H1 (cell line): ENCODE results near the gene MYCBPAP.

Experiments
- GABPA ChIP-seq: IDR thresholded peaks from 2 replicates; pipeline ENCODE4 v1.6.1; 2011; ENCODE audit warnings: mild to moderate bottlenecking, low read length, moderate library complexity, borderline replicate concordance; ENCODE audit not compliant: insufficient read depth
- RAD21 ChIP-seq, 2 experiments: IDR thresholded peaks in 1 of 2; conservative IDR thresholded peaks in 1 of 2; 2 replicates each; pipeline ENCODE4 v1.6.1; 2011; ENCODE audit warnings: low read depth in 2 of 2, low read length in 2 of 2, improper control_type of control experiment in 1 of 2, inconsistent platforms in 1 of 2, mild to moderate bottlenecking in 1 of 2, moderate library complexity in 1 of 2

DNA sequence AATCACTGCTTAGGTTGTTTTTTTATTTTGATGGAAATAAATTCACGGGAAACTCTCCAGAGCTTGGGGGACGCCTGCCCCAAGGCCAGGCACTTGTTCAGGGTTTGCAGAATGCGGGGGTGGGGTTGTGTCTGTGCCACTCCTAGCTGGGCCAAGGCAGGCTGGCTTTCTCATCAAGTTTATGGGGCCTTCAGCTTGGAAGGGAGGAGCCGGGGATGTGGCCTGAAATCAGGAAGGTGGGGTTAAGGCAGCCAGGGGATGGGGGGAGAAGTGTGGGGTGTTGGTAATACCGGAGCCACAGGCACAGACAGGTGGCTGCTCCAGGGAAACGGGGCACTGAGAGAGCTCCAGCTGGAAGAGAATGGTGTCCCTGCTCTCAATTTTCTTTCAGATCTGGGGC is 37.8 kb upstream of the MYCBPAP start:
- TF ChIP-seq GABPA (no peak), RAD21 (IDR thresholded peaks at IDR 0.05 in 1 of 2, conservative IDR thresholded peaks at IDR 0.05 in 1 of 2; ENCODE audit: low read depth in 2 of 2, low read length in 2 of 2) (no peak)
